ENCODE results near the gene TDRD5.

TDRD5 gene

GRCh38 chr1:179702946-179703539, 111.4 kb downstream of the TDRD5 start:
- Mint-ChIP-seq H3K36me3 (ENCODE audit: low read depth) (no peaks in the 10 kb centered on the region), H3K4me1 (ENCODE audit: low read depth) (peaks cover 2% of the 10 kb centered on the region), H3K27me3 (ENCODE audit: low read depth) (peaks cover 4% of the 10 kb centered on the region), H3K27ac (no peak overlapping the region), H3K4me3 (no peak overlapping the region), H3K9me3 (no peaks in the 10 kb centered on the region)

GRCh38 chr1:179706339-179706941, 114.8 kb downstream of the TDRD5 start:
- Mint-ChIP-seq H3K36me3 (ENCODE audit: low read depth) (no peaks in the 10 kb centered on the region), H3K4me1 (ENCODE audit: low read depth) (peaks cover 14% of the 10 kb centered on the region), H3K4me3 (no peak overlapping the region), H3K27me3 (ENCODE audit: low read depth) (peaks cover 4% of the 10 kb centered on the region), H3K9me3 (no peaks in the 10 kb centered on the region), H3K27ac (no peak overlapping the region)

- Mint-ChIP-seq H3K27me3 (ENCODE audit: low read depth) (peaks cover 4% of the 10 kb centered on the region), H3K9me3 (peaks cover 4% of the 10 kb centered on the region), H3K27ac (no peak overlapping the region), H3K36me3 (ENCODE audit: low read depth) (no peaks in the 10 kb centered on the region), H3K4me1 (ENCODE audit: low read depth) (peaks cover 14% of the 10 kb centered on the region), H3K4me3 (no peak overlapping the region)
Observed at GRCh38 chr1:179707406-179707805, 115.8 kb downstream of the TDRD5 start.

- H3K27ac Mint-ChIP-seq = no peak overlapping the region
- H3K9me3 Mint-ChIP-seq = peaks cover 12% of the 10 kb centered on the region
- peaks cover 4% of the 10 kb centered on the region for H3K27me3 Mint-ChIP-seq (ENCODE audit: low read depth)
- H3K36me3 Mint-ChIP-seq (ENCODE audit: low read depth) = no peaks in the 10 kb centered on the region
- H3K4me1 Mint-ChIP-seq (ENCODE audit: low read depth) = peaks cover 14% of the 10 kb centered on the region
- no peak overlapping the region for H3K4me3 Mint-ChIP-seq
Observed at GRCh38 chr1:179708434-179709195, 117.0 kb downstream of the TDRD5 start.

- Mint-ChIP-seq H3K4me3 (no peak overlapping the region), H3K27ac (peak overlapping the region; percentile 41), H3K9me3 (peaks cover 25% of the 10 kb centered on the region), H3K27me3 (ENCODE audit: low read depth) (no peaks in the 10 kb centered on the region), H3K4me1 (ENCODE audit: low read depth) (peaks cover 14% of the 10 kb centered on the region), H3K36me3 (ENCODE audit: low read depth) (peaks cover 3% of the 10 kb centered on the region)
Observed at GRCh38 chr1:179709841-179710329, 118.3 kb downstream of the TDRD5 start.

- H3K9me3 Mint-ChIP-seq = peaks cover 57% of the 10 kb centered on the region
Observed at GRCh38 chr1:179714159-179714558, 122.5 kb downstream of the TDRD5 start.

GRCh38 chr1:179714623-179715022, 123.0 kb downstream of the TDRD5 start:
- H3K9me3 Mint-ChIP-seq = peaks cover 62% of the 10 kb centered on the region
- H3K27me3 Mint-ChIP-seq (ENCODE audit: low read depth) = no peaks in the 10 kb centered on the region
- H3K4me1 Mint-ChIP-seq (ENCODE audit: low read depth) = peaks cover 5% of the 10 kb centered on the region
- H3K36me3 Mint-ChIP-seq (ENCODE audit: low read depth) = peaks cover 5% of the 10 kb centered on the region
- H3K4me3 Mint-ChIP-seq = no peak overlapping the region
- H3K27ac Mint-ChIP-seq = no peak overlapping the region

More at GRCh38 chr1:179714159-179714558, 122.5 kb downstream of the TDRD5 start:
- peaks cover 9% of the 10 kb centered on the region for H3K4me1 Mint-ChIP-seq (ENCODE audit: low read depth)
- no peak overlapping the region for H3K27ac Mint-ChIP-seq
- no peaks in the 10 kb centered on the region for H3K27me3 Mint-ChIP-seq (ENCODE audit: low read depth)
- no peak overlapping the region for H3K4me3 Mint-ChIP-seq
- H3K36me3 Mint-ChIP-seq (ENCODE audit: low read depth) = peaks cover 5% of the 10 kb centered on the region

GRCh38 chr1:179719272-179719671, 127.6 kb downstream of the TDRD5 start:
- Mint-ChIP-seq H3K9me3 (peaks cover 60% of the 10 kb centered on the region), H3K27ac (no peak overlapping the region), H3K36me3 (ENCODE audit: low read depth) (peaks cover 5% of the 10 kb centered on the region), H3K27me3 (ENCODE audit: low read depth) (no peaks in the 10 kb centered on the region), H3K4me1 (ENCODE audit: low read depth) (no peaks in the 10 kb centered on the region), H3K4me3 (no peak overlapping the region)

- Mint-ChIP-seq H3K9me3 (no peaks in the 10 kb centered on the region), H3K27ac (no peak overlapping the region), H3K4me1 (ENCODE audit: low read depth) (no peaks in the 10 kb centered on the region), H3K4me3 (no peak overlapping the region), H3K36me3 (ENCODE audit: low read depth) (no peaks in the 10 kb centered on the region), H3K27me3 (ENCODE audit: low read depth) (peaks cover 7% of the 10 kb centered on the region)
Observed at GRCh38 chr1:179728271-179728670, 136.6 kb downstream of the TDRD5 start.

- H3K27ac Mint-ChIP-seq = no peak overlapping the region
- H3K36me3 Mint-ChIP-seq (ENCODE audit: low read depth) = no peaks in the 10 kb centered on the region
- no peaks in the 10 kb centered on the region for H3K9me3 Mint-ChIP-seq
- no peak overlapping the region for H3K4me3 Mint-ChIP-seq
- H3K4me1 Mint-ChIP-seq (ENCODE audit: low read depth) = no peaks in the 10 kb centered on the region
- peaks cover 13% of the 10 kb centered on the region for H3K27me3 Mint-ChIP-seq (ENCODE audit: low read depth)
Observed at GRCh38 chr1:179729881-179730280, 138.2 kb downstream of the TDRD5 start.

- Mint-ChIP-seq H3K27me3 (ENCODE audit: low read depth) (peaks cover 13% of the 10 kb centered on the region), H3K36me3 (ENCODE audit: low read depth) (no peaks in the 10 kb centered on the region), H3K4me1 (ENCODE audit: low read depth) (no peaks in the 10 kb centered on the region), H3K9me3 (no peaks in the 10 kb centered on the region), H3K27ac (no peak overlapping the region), H3K4me3 (no peak overlapping the region)
Observed at GRCh38 chr1:179731643-179732042, 140.0 kb downstream of the TDRD5 start.

All from T-helper 1 cell treated with Interleukin-12 subunit alpha and Interleukin-12 subunit beta and Interleukin-4 antibody, amounts not matched to agents 30 μg/mL and 1 μg/mL, for 36 hours (primary cell).